Muscle layer of colon (tissue), 2 donors: ENCODE data around the gene PALD1.

Experiments
- H3K27ac ChIP-seq: one replicate; pipeline ENCODE4 v1.7.0; 2013; ENCODE audit warnings: low read depth, mild to moderate bottlenecking, low read length, moderate library complexity
- H3K27me3 ChIP-seq, 2 donors: one replicate each; pipeline ENCODE4 v1.7.0; 2013; ENCODE audit warnings: low read length in 2 of 2, mild to moderate bottlenecking in 2 of 2; ENCODE audit not compliant: insufficient read depth in 2 of 2, control insufficient read depth in 1 of 2
- H3K36me3 ChIP-seq: one replicate; pipeline ENCODE4 v1.7.0; 2013; ENCODE audit warnings: mild to moderate bottlenecking, low read length; ENCODE audit not compliant: insufficient read depth
- H3K4me1 ChIP-seq: one replicate; pipeline ENCODE4 v1.7.0; 2013; ENCODE audit warnings: mild to moderate bottlenecking, low read length; ENCODE audit not compliant: insufficient read depth
- H3K4me3 ChIP-seq, 2 donors: one replicate each; pipeline ENCODE4 v1.7.0; 2013; ENCODE audit warnings: low read length in 2 of 2, low read depth in 1 of 2, mild to moderate bottlenecking in 1 of 2, moderate library complexity in 1 of 2
- H3K9ac ChIP-seq: one replicate; pipeline ENCODE4 v1.7.0; 2013; ENCODE audit warnings: low read length
- H3K9me3 ChIP-seq: one replicate; pipeline ENCODE4 v1.7.0; 2013; ENCODE audit warnings: mild to moderate bottlenecking, low read length
- donor health status: abdominal sarcoma.
- donor health status: Adenocarcinoma of cecum.

The PALD1 gene

GRCh38 chr10:70500812-70501301 lies 22.3 kb downstream of the PALD1 start:
- no peak overlapping the region for H3K27ac ChIP-seq
- no peak overlapping the region for H3K9ac ChIP-seq
- H3K4me1 ChIP-seq, result peaks cover 4% of the 10 kb centered on the region
- H3K36me3 ChIP-seq, result no peaks in the 10 kb centered on the region
- H3K9me3 ChIP-seq, result no peaks in the 10 kb centered on the region
- no peak overlapping the region for H3K4me3 ChIP-seq
- H3K27me3 ChIP-seq, result no peaks in the 10 kb centered on the region

DNA sequence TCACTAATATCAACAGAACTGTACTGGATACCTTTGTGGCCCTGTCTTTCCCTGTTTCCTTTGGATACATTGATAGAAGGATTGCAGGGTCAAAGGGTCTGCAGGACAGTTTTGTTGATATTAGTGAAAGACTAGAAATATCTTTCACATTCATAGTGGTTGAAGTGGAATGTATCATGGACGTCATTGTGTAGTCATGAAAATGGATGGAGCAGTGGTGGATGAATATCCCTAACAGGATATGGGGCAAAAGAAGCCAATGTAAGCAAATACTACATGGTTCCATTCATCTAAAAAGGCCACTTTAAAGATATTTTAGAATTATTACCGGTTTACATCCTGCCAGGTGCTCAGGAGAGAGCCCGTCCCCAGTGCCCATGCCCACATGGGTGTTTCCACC lies 23.8 kb downstream of the PALD1 start:
- no peak overlapping the region for H3K27ac ChIP-seq
- H3K4me1 ChIP-seq, result peaks cover 4% of the 10 kb centered on the region
- H3K9ac ChIP-seq, result no peak overlapping the region
- H3K4me3 ChIP-seq, result no peak overlapping the region
- no peaks in the 10 kb centered on the region for H3K9me3 ChIP-seq
- no peaks in the 10 kb centered on the region for H3K27me3 ChIP-seq
- H3K36me3 ChIP-seq, result no peaks in the 10 kb centered on the region

- Histone ChIP-seq H3K4me1 (peaks cover 13% of the 10 kb centered on the region), H3K27me3 (no peaks in the 10 kb centered on the region), H3K27ac (no peak overlapping the region), H3K36me3 (no peaks in the 10 kb centered on the region), H3K9ac (no peak overlapping the region), H3K4me3 (no peak overlapping the region), H3K9me3 (no peaks in the 10 kb centered on the region)
These were observed 25.2 kb downstream of the PALD1 start for GRCh38 chr10:70503776-70504175.

DNA sequence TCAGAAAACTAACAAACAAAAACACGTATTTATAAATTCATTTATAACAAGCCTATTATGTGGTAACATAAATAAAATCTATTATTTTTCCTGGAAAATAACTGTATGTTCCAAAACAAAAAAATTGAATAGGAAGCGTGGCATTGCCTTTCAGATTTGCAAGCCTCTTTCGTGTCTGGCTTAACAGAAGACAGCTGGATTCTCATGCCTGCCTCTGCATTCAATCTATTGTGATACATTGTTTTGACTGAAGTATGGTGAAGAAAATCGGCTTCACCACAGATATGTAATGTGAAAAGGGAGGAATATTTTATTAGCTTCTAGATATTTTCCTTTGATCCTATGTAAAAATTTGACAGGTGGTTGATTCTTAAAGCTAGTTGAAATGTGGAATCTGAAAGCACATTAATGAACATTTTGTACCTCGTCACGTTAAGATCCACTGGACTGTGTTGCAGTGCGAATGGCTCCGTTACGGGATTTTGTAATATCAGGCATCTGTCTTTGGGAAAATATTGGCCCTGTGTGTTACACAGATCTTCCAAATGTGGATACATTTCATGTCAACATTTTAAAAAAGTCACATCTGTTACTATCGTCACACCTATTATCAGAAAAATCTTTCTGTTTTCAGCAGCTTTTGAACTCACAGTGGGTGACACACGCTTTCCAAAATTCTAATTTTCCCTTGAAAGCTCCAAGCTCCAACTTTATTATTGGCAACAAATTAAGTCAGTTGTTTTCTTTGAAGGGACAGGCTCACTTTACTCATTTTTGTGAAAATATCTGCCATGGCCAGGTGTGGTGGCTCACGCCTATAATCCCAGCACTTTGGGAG lies 26.2 kb downstream of the PALD1 start:
- no peak overlapping the region for H3K4me3 ChIP-seq
- H3K27me3 ChIP-seq, result no peaks in the 10 kb centered on the region
- H3K36me3 ChIP-seq, result no peaks in the 10 kb centered on the region
- peaks cover 22% of the 10 kb centered on the region for H3K4me1 ChIP-seq
- no peak overlapping the region for H3K27ac ChIP-seq
- no peaks in the 10 kb centered on the region for H3K9me3 ChIP-seq
- no peak overlapping the region for H3K9ac ChIP-seq

- Histone ChIP-seq H3K9me3 (no peaks in the 10 kb centered on the region), H3K4me1 (peaks cover 30% of the 10 kb centered on the region), H3K27me3 (no peaks in the 10 kb centered on the region), H3K36me3 (no peaks in the 10 kb centered on the region), H3K27ac (no peak overlapping the region), H3K4me3 (no peak overlapping the region), H3K9ac (no peak overlapping the region)
These were observed 27.3 kb downstream of the PALD1 start for GRCh38 chr10:70505908-70506307.

- no peak overlapping the region for H3K4me3 ChIP-seq
- H3K27ac ChIP-seq, result no peak overlapping the region
- no peaks in the 10 kb centered on the region for H3K36me3 ChIP-seq
- peaks cover 39% of the 10 kb centered on the region for H3K4me1 ChIP-seq
- H3K9me3 ChIP-seq, result no peaks in the 10 kb centered on the region
- H3K27me3 ChIP-seq, result no peaks in the 10 kb centered on the region
- no peak overlapping the region for H3K9ac ChIP-seq
These were observed 29.4 kb downstream of the PALD1 start for GRCh38 chr10:70507966-70508365.

GRCh38 chr10:70508912-70509756 lies 30.6 kb downstream of the PALD1 start:
- no peak overlapping the region for H3K9ac ChIP-seq
- H3K9me3 ChIP-seq, result no peaks in the 10 kb centered on the region
- H3K27ac ChIP-seq, result peak overlapping the region; percentile 56
- H3K27me3 ChIP-seq, result no peaks in the 10 kb centered on the region
- no peaks in the 10 kb centered on the region for H3K36me3 ChIP-seq
- peaks cover 39% of the 10 kb centered on the region for H3K4me1 ChIP-seq
- no peak overlapping the region for H3K4me3 ChIP-seq

GRCh38 chr10:70509757-70510147 lies 31.2 kb downstream of the PALD1 start:
- Histone ChIP-seq H3K27me3 (no peaks in the 10 kb centered on the region), H3K9me3 (no peaks in the 10 kb centered on the region), H3K4me3 (no peak overlapping the region), H3K4me1 (peaks cover 39% of the 10 kb centered on the region), H3K27ac (peak overlapping the region; percentile 56), H3K36me3 (no peaks in the 10 kb centered on the region), H3K9ac (no peak overlapping the region)

DNA sequence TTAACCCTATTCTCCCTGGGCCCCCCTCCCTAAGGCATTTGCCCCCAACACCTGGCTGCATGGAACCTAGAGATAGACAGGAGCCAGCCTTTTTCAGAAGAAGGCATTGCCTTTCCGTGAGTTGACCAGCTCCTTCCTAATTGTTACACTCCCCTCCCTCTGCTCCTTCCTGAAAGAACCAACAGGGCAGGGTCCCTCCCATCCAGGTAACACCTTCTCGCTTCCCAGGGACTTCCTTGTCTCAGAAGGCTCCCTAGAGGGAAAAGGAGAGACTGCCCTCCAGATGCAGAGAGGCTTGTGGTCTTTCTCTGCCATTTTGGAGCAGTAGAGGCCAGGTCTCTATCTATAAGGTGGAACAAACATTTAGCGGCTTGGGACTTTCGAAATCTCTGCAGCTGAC lies 31.9 kb downstream of the PALD1 start:
- Histone ChIP-seq H3K27ac (no peak overlapping the region), H3K9me3 (no peaks in the 10 kb centered on the region), H3K27me3 (no peaks in the 10 kb centered on the region), H3K4me1 (peaks cover 39% of the 10 kb centered on the region), H3K36me3 (no peaks in the 10 kb centered on the region), H3K9ac (no peak overlapping the region), H3K4me3 (no peak overlapping the region)

DNA sequence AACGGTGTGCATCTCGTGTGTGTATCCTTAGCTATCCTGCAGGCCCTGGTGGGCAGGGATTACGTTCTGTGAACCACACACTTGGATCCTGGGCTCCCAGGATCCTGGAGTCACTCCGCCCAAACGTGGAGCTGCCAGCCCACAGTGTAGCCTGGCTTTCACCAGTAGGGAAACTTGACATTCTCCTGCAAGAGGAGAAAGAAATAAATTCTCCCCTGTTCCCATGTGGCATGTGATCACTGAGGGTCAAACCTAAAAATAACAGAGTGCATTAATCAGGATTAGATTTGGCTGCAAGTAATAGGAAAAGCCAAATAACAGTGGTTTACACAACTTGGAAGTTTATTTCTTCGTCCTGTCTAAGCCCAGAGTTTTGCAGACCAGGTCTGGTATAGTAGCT lies 32.3 kb downstream of the PALD1 start:
- Histone ChIP-seq H3K9ac (no peak overlapping the region), H3K27ac (no peak overlapping the region), H3K4me3 (no peak overlapping the region), H3K4me1 (peaks cover 39% of the 10 kb centered on the region), H3K27me3 (no peaks in the 10 kb centered on the region), H3K9me3 (no peaks in the 10 kb centered on the region), H3K36me3 (no peaks in the 10 kb centered on the region)

DNA sequence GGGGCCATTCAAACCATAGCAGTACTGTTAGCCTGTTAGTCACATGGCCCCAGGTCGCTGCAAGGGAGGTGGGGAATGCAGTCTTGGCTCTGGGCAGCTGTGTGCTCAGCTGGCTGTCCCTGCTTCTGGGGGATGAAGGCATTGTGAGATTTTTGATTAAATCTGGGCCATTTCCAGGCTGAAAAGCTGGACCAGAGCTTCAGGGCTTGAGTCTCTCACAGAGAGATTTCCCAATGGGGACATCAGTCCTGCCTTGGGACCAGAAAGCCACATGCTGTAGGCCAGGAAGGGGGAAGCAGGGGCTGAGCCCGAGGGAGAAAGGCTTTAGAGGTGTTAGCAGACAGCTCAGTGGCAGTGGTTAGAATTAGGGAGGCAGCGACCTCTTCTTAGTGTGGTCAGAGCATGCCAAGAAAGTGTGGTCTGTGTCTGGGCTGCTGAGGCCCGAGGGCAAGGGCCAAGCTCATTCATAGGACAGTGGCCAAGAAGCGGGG lies 33.6 kb downstream of the PALD1 start:
- H3K4me1 ChIP-seq, result peaks cover 39% of the 10 kb centered on the region
- H3K27me3 ChIP-seq, result no peaks in the 10 kb centered on the region
- H3K9ac ChIP-seq, result no peak overlapping the region
- no peaks in the 10 kb centered on the region for H3K36me3 ChIP-seq
- H3K4me3 ChIP-seq, result no peak overlapping the region
- H3K9me3 ChIP-seq, result no peaks in the 10 kb centered on the region
- no peak overlapping the region for H3K27ac ChIP-seq
